Tibial nerve (tissue), 4 donors: ENCODE results near the gene SLC26A3. TPM values are rescaled to one million over a fixed set of nuclear protein-coding genes. Genes with fewer than 3 reads are reported as not detected.

Source experiments
- DNase-seq, 2 donors: peaks; one replicate each; pipeline ENCODE4 v3.0.0-alpha.2; 2019; ENCODE audit warnings: low spot score in 2 of 2
- H3K27ac ChIP-seq, 4 donors: fragments of 200-600 bp; sonication (generic) in 3 of 4; one replicate each; pipeline ENCODE4 v1.5.1; 2017 to 2019; ENCODE audit warnings: mild to moderate bottlenecking in 1 of 4
- H3K27me3 ChIP-seq, 2 donors: fragments of 200-600 bp; sonication (generic) in 1 of 2; one replicate each; pipeline versions ENCODE4 v1.5.1 to v1.6.0; 2017 to 2019
- H3K36me3 ChIP-seq, 3 donors: fragments of 200-600 bp; sonication (generic); one replicate each; pipeline ENCODE4 v1.5.1; 2018 to 2019
- H3K4me1 ChIP-seq, 4 donors: fragments of 200-600 bp; sonication (generic) in 3 of 4; one replicate each; pipeline ENCODE4 v1.5.1; 2017 to 2019
- H3K4me3 ChIP-seq, 4 donors: fragments of 200-600 bp; sonication (generic) in 3 of 4; one replicate each; pipeline ENCODE4 v1.5.1; 2017 to 2019; ENCODE audit warnings: mild to moderate bottlenecking in 1 of 4, moderate library complexity in 1 of 4
- H3K9me3 ChIP-seq, 4 donors: fragments of 200-600 bp; sonication (generic) in 3 of 4; one replicate each; pipeline ENCODE4 v1.5.1; 2017 to 2019
- CTCF ChIP-seq, 5 experiments: fragments of 200-600 bp in 3 of 5; fragments of 450-650 bp in 2 of 5; sonication (generic) in 3 of 5; IDR thresholded peaks; one replicate each; pipeline ENCODE4 v1.5.1; 2016 to 2019; ENCODE audit warnings: antibody characterized with exemption in 5 of 5, mild to moderate bottlenecking in 3 of 5, moderate library complexity in 2 of 5
- EP300 ChIP-seq, 2 donors: sonication (generic); formaldehyde crosslinking; IDR thresholded peaks; one replicate each; pipeline ENCODE4 v1.6.1; 2017; ENCODE audit warnings: antibody characterized with exemption in 2 of 2, mild to moderate bottlenecking in 1 of 2
- POLR2A ChIP-seq, 2 donors: fragments of 450-650 bp; IDR thresholded peaks; one replicate each; pipeline ENCODE4 v1.6.1; 2017; ENCODE audit warnings: antibody characterized with exemption in 2 of 2, mild to moderate bottlenecking in 2 of 2, moderate library complexity in 2 of 2
- WGBS, 2 donors: methylation state at CpG; one replicate each; pipeline ENCODE4 v1.1.5; 2018; 5-methylcytosine and 5-hydroxymethylcytosine counted together
- total RNA-seq, 4 donors: library from RNA; depleted of rRNA; stranded (reverse); fragments of >200 nt; gene quantifications; one replicate each; pipeline ENCODE4 v1.1.0, GENCODE V29; 2016

SLC26A3 gene
- total RNA-seq, 4 donors from 2014 or later: not detected

GRCh38 chr7:107816011-107816566 is 13.1 kb upstream of the SLC26A3 start:
- Histone ChIP-seq H3K36me3 (no peaks in the 10 kb centered on the region), H3K27ac (no peak overlapping the region), H3K9me3 (no peaks in the 10 kb centered on the region), H3K27me3 (no peaks in the 10 kb centered on the region), H3K4me3 (no peak overlapping the region), H3K4me1 (no peaks in the 10 kb centered on the region)
- no peak for DNase-seq
- 53 to 64% methylated on average over 6 of the region's 6 CpGs for WGBS, 2 donors
- TF ChIP-seq EP300 (IDR thresholded peaks at IDR 0.05): no peak
- TF ChIP-seq CTCF (IDR thresholded peaks at IDR 0.05): no peak

- H3K27ac ChIP-seq: no peak overlapping the region
- H3K36me3 ChIP-seq: no peaks in the 10 kb centered on the region
- H3K9me3 ChIP-seq: no peaks in the 10 kb centered on the region
- H3K4me1 ChIP-seq: no peaks in the 10 kb centered on the region
- 44 to 45% methylated on average over 4 of the region's 4 CpGs for WGBS, 2 donors
- DNase-seq: no peak
- no peak for TF ChIP-seq EP300 (IDR thresholded peaks at IDR 0.05)
- no peak for TF ChIP-seq POLR2A (IDR thresholded peaks at IDR 0.05)
- no peak for TF ChIP-seq CTCF (IDR thresholded peaks at IDR 0.05)
- H3K27me3 ChIP-seq: no peaks in the 10 kb centered on the region
- no peak overlapping the region for H3K4me3 ChIP-seq
These were observed 12.3 kb upstream of the SLC26A3 start for GRCh38 chr7:107815254-107815882.

GRCh38 chr7:107813524-107813923 is 10.5 kb upstream of the SLC26A3 start:
- 88 to 92% methylated on average over 3 of the region's 3 CpGs for WGBS, 2 donors
- Histone ChIP-seq H3K4me1 (no peaks in the 10 kb centered on the region), H3K27ac (no peak overlapping the region), H3K9me3 (no peaks in the 10 kb centered on the region), H3K4me3 (no peak overlapping the region), H3K36me3 (no peaks in the 10 kb centered on the region), H3K27me3 (no peaks in the 10 kb centered on the region)
- TF ChIP-seq CTCF (IDR thresholded peaks at IDR 0.05): no peak
- TF ChIP-seq POLR2A (IDR thresholded peaks at IDR 0.05): no peak
- TF ChIP-seq EP300 (IDR thresholded peaks at IDR 0.05): no peak
- DNase-seq: no peak

- 74% methylated on average over 5 of the region's 5 CpGs for WGBS, 2 donors
- Histone ChIP-seq H3K4me1 (no peaks in the 10 kb centered on the region), H3K4me3 (no peak overlapping the region), H3K36me3 (no peaks in the 10 kb centered on the region), H3K9me3 (no peaks in the 10 kb centered on the region), H3K27ac (no peak overlapping the region), H3K27me3 (no peaks in the 10 kb centered on the region)
- TF ChIP-seq CTCF (IDR thresholded peaks at IDR 0.05): no peak
- TF ChIP-seq POLR2A (IDR thresholded peaks at IDR 0.05): no peak
- DNase-seq: no peak
These were observed 8.9 kb upstream of the SLC26A3 start for GRCh38 chr7:107811934-107812333.

- H3K9me3 ChIP-seq: no peaks in the 10 kb centered on the region
- no peak for DNase-seq
- 76 to 77% methylated on average over 3 of the region's 3 CpGs for WGBS, 2 donors
- H3K36me3 ChIP-seq: no peaks in the 10 kb centered on the region
- no peak overlapping the region for H3K27ac ChIP-seq
- no peaks in the 10 kb centered on the region for H3K27me3 ChIP-seq
- TF ChIP-seq POLR2A (IDR thresholded peaks at IDR 0.05) (no peak), EP300 (IDR thresholded peaks at IDR 0.05) (no peak), CTCF (IDR thresholded peaks at IDR 0.05) (no peak)
- H3K4me3 ChIP-seq: no peak overlapping the region
- no peaks in the 10 kb centered on the region for H3K4me1 ChIP-seq
These were observed 7.6 kb upstream of the SLC26A3 start for GRCh38 chr7:107810626-107811025.
